HAP-1 (cell line): ENCODE data around the gene SLC16A7.

Source experiments
- DNase-seq, 2 experiments: peaks; one replicate each; pipeline ENCODE4 v3.0.0-alpha.2; 2016 to 2020; ENCODE audit warnings: low spot score in 2 of 2
- H3K27me3 ChIP-seq: fragments of 250-450 bp; sonication (Bioruptor Pico); 2 replicates; pipeline ENCODE4 v1.5.1; 2020; ENCODE audit warnings: low read depth, mild to moderate bottlenecking, moderate library complexity
- H3K36me3 ChIP-seq: fragments of 250-450 bp; sonication (Bioruptor Pico); replicated peaks from 2 replicates; pipeline ENCODE4 v1.5.1; 2020; ENCODE audit warnings: mild to moderate bottlenecking
- H3K4me1 ChIP-seq: fragments of 250-450 bp; sonication (Bioruptor Pico); 2 replicates; pipeline ENCODE4 v1.5.1; 2020; ENCODE audit warnings: mild to moderate bottlenecking
- H3K4me3 ChIP-seq: fragments of 250-450 bp; sonication (Bioruptor Pico); 2 replicates; pipeline ENCODE4 v1.5.1; 2020; ENCODE audit warnings: mild to moderate bottlenecking, moderate library complexity
- H3K9me3 ChIP-seq: fragments of 250-450 bp; sonication (Bioruptor Pico); 2 replicates; pipeline ENCODE4 v1.5.1; 2020; ENCODE audit warnings: mild to moderate bottlenecking, moderate library complexity
- in situ Hi-C: fragments of 300-500 bp; cut with MboI; formaldehyde crosslinking; loops from 3 replicates; pipeline ENCODE4 v1.14.3; 2020; ENCODE audit warnings: low sequenced_read_pairs, inconsistent platforms, mixed read lengths

Gene SLC16A7

GRCh38 chr12:59664495-59664894 is 68.7 kb downstream of the SLC16A7 start:
- in situ Hi-C loops = no loop called here
- Histone ChIP-seq H3K4me1 (no peaks in the 10 kb centered on the region), H3K9me3 (no peaks in the 10 kb centered on the region), H3K27me3 (no peaks in the 10 kb centered on the region), H3K36me3 (no peaks in the 10 kb centered on the region), H3K4me3 (no peak overlapping the region)
- no peak for DNase-seq

- DNase-seq = no peak
- Histone ChIP-seq H3K9me3 (no peaks in the 10 kb centered on the region), H3K36me3 (no peaks in the 10 kb centered on the region), H3K27me3 (no peaks in the 10 kb centered on the region), H3K4me1 (no peaks in the 10 kb centered on the region), H3K4me3 (no peak overlapping the region)
- in situ Hi-C loops = no loop called here
These were observed 69.9 kb downstream of the SLC16A7 start for GRCh38 chr12:59665701-59666100.

GRCh38 chr12:59668674-59669073 is 72.8 kb downstream of the SLC16A7 start:
- Histone ChIP-seq H3K36me3 (no peaks in the 10 kb centered on the region), H3K9me3 (no peaks in the 10 kb centered on the region), H3K4me1 (no peaks in the 10 kb centered on the region), H3K27me3 (no peaks in the 10 kb centered on the region), H3K4me3 (no peak overlapping the region)
- no peak for DNase-seq
- in situ Hi-C loops = no loop called here

- no peak overlapping the region for H3K4me3 ChIP-seq
- no peaks in the 10 kb centered on the region for H3K4me1 ChIP-seq
- H3K36me3 ChIP-seq = no peaks in the 10 kb centered on the region
- DNase-seq = no peak
- H3K9me3 ChIP-seq = no peaks in the 10 kb centered on the region
- in situ Hi-C loops = no loop called here
- H3K27me3 ChIP-seq = no peaks in the 10 kb centered on the region
These were observed 76.4 kb downstream of the SLC16A7 start for GRCh38 chr12:59672273-59672672.

- DNase-seq = no peak
- no peaks in the 10 kb centered on the region for H3K36me3 ChIP-seq
- no peaks in the 10 kb centered on the region for H3K27me3 ChIP-seq
- H3K9me3 ChIP-seq = no peaks in the 10 kb centered on the region
- in situ Hi-C loops = no loop called here
- H3K4me1 ChIP-seq = no peaks in the 10 kb centered on the region
- no peak overlapping the region for H3K4me3 ChIP-seq
These were observed 79.6 kb downstream of the SLC16A7 start for GRCh38 chr12:59675461-59675860.

GRCh38 chr12:59677857-59678256 is 82.0 kb downstream of the SLC16A7 start:
- Histone ChIP-seq H3K4me1 (no peaks in the 10 kb centered on the region), H3K9me3 (no peaks in the 10 kb centered on the region), H3K4me3 (no peak overlapping the region), H3K36me3 (no peaks in the 10 kb centered on the region), H3K27me3 (no peaks in the 10 kb centered on the region)
- no peak for DNase-seq
- in situ Hi-C loops = no loop called here

- H3K9me3 ChIP-seq = no peaks in the 10 kb centered on the region
- H3K36me3 ChIP-seq = no peaks in the 10 kb centered on the region
- no peaks in the 10 kb centered on the region for H3K27me3 ChIP-seq
- H3K4me1 ChIP-seq = no peaks in the 10 kb centered on the region
- in situ Hi-C loops = no loop called here
- no peak overlapping the region for H3K4me3 ChIP-seq
- DNase-seq = no peak
These were observed 83.1 kb downstream of the SLC16A7 start for GRCh38 chr12:59678759-59679411.

- H3K9me3 ChIP-seq = no peaks in the 10 kb centered on the region
- no peaks in the 10 kb centered on the region for H3K36me3 ChIP-seq
- H3K4me1 ChIP-seq = no peaks in the 10 kb centered on the region
- no peak overlapping the region for H3K4me3 ChIP-seq
- H3K27me3 ChIP-seq = no peaks in the 10 kb centered on the region
- no peak for DNase-seq
- in situ Hi-C loops = no loop called here
These were observed 93.9 kb downstream of the SLC16A7 start for GRCh38 chr12:59689776-59690175.

GRCh38 chr12:59695379-59695778 is 99.5 kb downstream of the SLC16A7 start:
- Histone ChIP-seq H3K4me3 (no peak overlapping the region), H3K27me3 (no peaks in the 10 kb centered on the region), H3K36me3 (no peaks in the 10 kb centered on the region), H3K9me3 (no peaks in the 10 kb centered on the region), H3K4me1 (no peaks in the 10 kb centered on the region)
- in situ Hi-C loops = no loop called here
- no peak for DNase-seq

GRCh38 chr12:59698600-59698999 is 102.8 kb downstream of the SLC16A7 start:
- H3K9me3 ChIP-seq = no peaks in the 10 kb centered on the region
- in situ Hi-C loops = no loop called here
- no peaks in the 10 kb centered on the region for H3K27me3 ChIP-seq
- H3K4me3 ChIP-seq = no peak overlapping the region
- H3K4me1 ChIP-seq = no peaks in the 10 kb centered on the region
- no peak for DNase-seq
- H3K36me3 ChIP-seq = no peaks in the 10 kb centered on the region

- no peak for DNase-seq
- in situ Hi-C loops = no loop called here
- Histone ChIP-seq H3K27me3 (no peaks in the 10 kb centered on the region), H3K4me1 (no peaks in the 10 kb centered on the region), H3K4me3 (no peak overlapping the region), H3K9me3 (no peaks in the 10 kb centered on the region), H3K36me3 (no peaks in the 10 kb centered on the region)
These were observed 103.8 kb downstream of the SLC16A7 start for GRCh38 chr12:59699421-59700152.

- H3K9me3 ChIP-seq = no peaks in the 10 kb centered on the region
- in situ Hi-C loops = no loop called here
- H3K36me3 ChIP-seq = no peaks in the 10 kb centered on the region
- no peaks in the 10 kb centered on the region for H3K4me1 ChIP-seq
- no peak overlapping the region for H3K4me3 ChIP-seq
- no peak for DNase-seq
- H3K27me3 ChIP-seq = no peaks in the 10 kb centered on the region
These were observed 104.3 kb downstream of the SLC16A7 start for GRCh38 chr12:59700153-59700450.

- Histone ChIP-seq H3K27me3 (no peaks in the 10 kb centered on the region), H3K4me3 (no peak overlapping the region), H3K4me1 (no peaks in the 10 kb centered on the region), H3K9me3 (no peaks in the 10 kb centered on the region), H3K36me3 (no peaks in the 10 kb centered on the region)
- in situ Hi-C loops = no loop called here
- no peak for DNase-seq
These were observed 112.2 kb downstream of the SLC16A7 start for GRCh38 chr12:59708064-59708463.

- DNase-seq = no peak
- Histone ChIP-seq H3K4me3 (no peak overlapping the region), H3K4me1 (no peaks in the 10 kb centered on the region), H3K9me3 (no peaks in the 10 kb centered on the region), H3K36me3 (no peaks in the 10 kb centered on the region), H3K27me3 (no peaks in the 10 kb centered on the region)
- in situ Hi-C loops = no loop called here
These were observed 112.7 kb downstream of the SLC16A7 start for GRCh38 chr12:59708484-59708883.
